Tibial artery (tissue), 4 donors: ENCODE measurements around the gene IL4R.

Experiments
- DNase-seq, 2 donors: peaks; one replicate each; pipeline ENCODE4 v3.0.0-alpha.2; 2019
- H3K27ac ChIP-seq, 2 donors: fragments of 200-600 bp; sonication (generic) in 1 of 2; 1 replicate in 1 of 2; 2 replicates in 1 of 2; pipeline ENCODE4 v1.5.1; 2018 to 2019; ENCODE audit warnings: mild to moderate bottlenecking in 1 of 2
- H3K27me3 ChIP-seq, 2 donors: fragments of 200-600 bp; sonication (generic) in 1 of 2; one replicate each; pipeline versions ENCODE4 v1.5.1 to v1.6.0; 2016 to 2019
- H3K36me3 ChIP-seq, 3 donors: fragments of 200-600 bp; sonication (generic) in 2 of 3; one replicate each; pipeline ENCODE4 v1.5.1; 2016 to 2019; ENCODE audit warnings: mild to moderate bottlenecking in 2 of 3
- H3K4me1 ChIP-seq, 4 donors: fragments of 200-600 bp; sonication (generic) in 2 of 4; 1 replicate in 3 of 4; 2 replicates in 1 of 4; pipeline ENCODE4 v1.5.1; 2016 to 2019
- H3K4me3 ChIP-seq, 2 donors: fragments of 200-600 bp; sonication (generic) in 1 of 2; 1 replicate in 1 of 2; 2 replicates in 1 of 2; pipeline ENCODE4 v1.5.1; 2018 to 2019; ENCODE audit warnings: mild to moderate bottlenecking in 2 of 2
- H3K9me3 ChIP-seq, 3 donors: fragments of 200-600 bp; sonication (generic) in 1 of 3; one replicate each; pipeline ENCODE4 v1.5.1; 2016 to 2019
- intact Hi-C: fragments of 100-400 bp; cut with DNase I; formaldehyde crosslinking; loops from one replicate; pipeline ENCODE4 v1.15.0; 2023; ENCODE audit warnings: low total_unique reads
- TF ChIP-seq, protein P1 (sequence below), 2 experiments: fragments of 200-600 bp in 1 of 2; fragments of 450-650 bp in 1 of 2; IDR thresholded peaks; one replicate each; pipeline ENCODE4 v1.5.1; 2017 to 2019; ENCODE audit warnings: antibody characterized with exemption in 2 of 2, mild to moderate bottlenecking in 1 of 2, moderate library complexity in 1 of 2

Gene IL4R

DNA sequence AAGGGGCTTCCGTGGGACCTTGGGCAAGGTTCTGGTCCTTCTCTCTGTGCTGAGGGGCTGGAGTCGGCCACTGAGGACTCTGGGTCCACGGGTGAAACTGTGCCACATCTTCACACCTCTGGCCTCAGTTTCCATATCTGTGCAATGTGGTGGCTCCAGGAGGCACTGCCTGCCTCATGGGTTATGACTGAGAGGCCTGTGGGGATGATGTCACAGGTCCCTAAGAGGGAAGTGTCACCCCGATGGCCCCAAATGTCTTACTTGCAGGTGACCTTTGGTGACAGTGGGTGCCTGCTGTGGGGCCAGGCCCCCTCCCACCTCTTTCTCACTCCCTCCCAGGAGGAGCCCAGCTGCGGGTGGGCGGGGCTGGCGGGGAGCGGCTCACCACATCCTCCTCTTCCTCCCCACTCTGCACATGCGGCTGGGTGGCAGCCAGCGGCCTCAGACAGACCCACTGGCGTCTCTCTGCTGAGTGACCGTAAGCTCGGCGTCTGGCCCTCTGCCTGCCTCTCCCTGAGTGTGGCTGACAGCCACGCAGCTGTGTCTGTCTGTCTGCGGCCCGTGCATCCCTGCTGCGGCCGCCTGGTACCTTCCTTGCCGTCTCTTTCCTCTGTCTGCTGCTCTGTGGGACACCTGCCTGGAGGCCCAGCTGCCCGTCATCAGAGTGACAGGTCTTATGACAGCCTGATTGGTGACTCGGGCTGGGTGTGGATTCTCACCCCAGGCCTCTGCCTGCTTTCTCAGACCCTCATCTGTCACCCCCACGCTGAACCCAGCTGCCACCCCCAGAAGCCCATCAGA is 88.2 kb downstream of the IL4R start, which contains the start of gene IL21R:
TSS of gene IL21R (plus strand) at position 407 of the 801 bp plus-strand sequence. CDS start 27,898 bp downstream, outside the sequence.
- Histone ChIP-seq H3K36me3 (no peaks in the 10 kb centered on the region), H3K4me1 (peaks cover 0 to 18% (median 6%) of the 10 kb centered on the region in 4 donors), H3K27ac (no peak within 1 kb of the TSS), H3K9me3 (peaks cover 0 to 2% (median 0%) of the 10 kb centered on the region in 3 donors), H3K4me3 (no peak within 1 kb of the TSS), H3K27me3 (peaks cover 0 to 39% of the 10 kb centered on the region in 2 donors)
- TF ChIP-seq, protein P1, sequence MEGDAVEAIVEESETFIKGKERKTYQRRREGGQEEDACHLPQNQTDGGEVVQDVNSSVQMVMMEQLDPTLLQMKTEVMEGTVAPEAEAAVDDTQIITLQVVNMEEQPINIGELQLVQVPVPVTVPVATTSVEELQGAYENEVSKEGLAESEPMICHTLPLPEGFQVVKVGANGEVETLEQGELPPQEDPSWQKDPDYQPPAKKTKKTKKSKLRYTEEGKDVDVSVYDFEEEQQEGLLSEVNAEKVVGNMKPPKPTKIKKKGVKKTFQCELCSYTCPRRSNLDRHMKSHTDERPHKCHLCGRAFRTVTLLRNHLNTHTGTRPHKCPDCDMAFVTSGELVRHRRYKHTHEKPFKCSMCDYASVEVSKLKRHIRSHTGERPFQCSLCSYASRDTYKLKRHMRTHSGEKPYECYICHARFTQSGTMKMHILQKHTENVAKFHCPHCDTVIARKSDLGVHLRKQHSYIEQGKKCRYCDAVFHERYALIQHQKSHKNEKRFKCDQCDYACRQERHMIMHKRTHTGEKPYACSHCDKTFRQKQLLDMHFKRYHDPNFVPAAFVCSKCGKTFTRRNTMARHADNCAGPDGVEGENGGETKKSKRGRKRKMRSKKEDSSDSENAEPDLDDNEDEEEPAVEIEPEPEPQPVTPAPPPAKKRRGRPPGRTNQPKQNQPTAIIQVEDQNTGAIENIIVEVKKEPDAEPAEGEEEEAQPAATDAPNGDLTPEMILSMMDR (IDR thresholded peaks at IDR 0.05) = no peak
- intact Hi-C loops = no loop called here
- peak in 1 of 2 donors; percentile 51 for DNase-seq

DNA sequence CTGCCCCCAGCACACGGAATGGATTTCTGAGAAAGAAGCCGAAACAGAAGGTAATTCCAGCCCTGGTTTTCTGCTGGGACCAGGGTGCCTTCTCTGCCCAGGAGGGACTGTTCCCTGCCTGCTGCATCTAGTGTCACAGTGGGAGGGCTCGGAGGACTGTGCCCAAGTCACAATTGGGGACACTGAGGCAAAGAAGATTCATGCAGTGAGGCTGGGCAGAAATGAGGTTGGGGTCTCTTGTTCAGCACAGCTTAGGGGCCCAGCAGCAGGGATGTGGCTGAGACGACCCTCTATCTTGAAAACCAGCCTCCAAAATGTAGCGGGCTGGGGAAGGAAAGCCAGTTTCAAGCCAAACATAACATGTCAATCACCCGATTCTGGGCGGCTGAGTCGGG is 88.8 kb downstream of the IL4R start:
- TF ChIP-seq, protein P1 (IDR thresholded peaks at IDR 0.05) = no peak
- DNase-seq = no peak
- no peak overlapping the region for H3K4me3 ChIP-seq
- peaks cover 0 to 39% of the 10 kb centered on the region in 2 donors for H3K27me3 ChIP-seq
- intact Hi-C loops = no loop called here
- H3K9me3 ChIP-seq = no peaks in the 10 kb centered on the region
- H3K27ac ChIP-seq = no peak overlapping the region
- peaks cover 0 to 18% (median 6%) of the 10 kb centered on the region in 4 donors for H3K4me1 ChIP-seq
- no peaks in the 10 kb centered on the region for H3K36me3 ChIP-seq

DNA sequence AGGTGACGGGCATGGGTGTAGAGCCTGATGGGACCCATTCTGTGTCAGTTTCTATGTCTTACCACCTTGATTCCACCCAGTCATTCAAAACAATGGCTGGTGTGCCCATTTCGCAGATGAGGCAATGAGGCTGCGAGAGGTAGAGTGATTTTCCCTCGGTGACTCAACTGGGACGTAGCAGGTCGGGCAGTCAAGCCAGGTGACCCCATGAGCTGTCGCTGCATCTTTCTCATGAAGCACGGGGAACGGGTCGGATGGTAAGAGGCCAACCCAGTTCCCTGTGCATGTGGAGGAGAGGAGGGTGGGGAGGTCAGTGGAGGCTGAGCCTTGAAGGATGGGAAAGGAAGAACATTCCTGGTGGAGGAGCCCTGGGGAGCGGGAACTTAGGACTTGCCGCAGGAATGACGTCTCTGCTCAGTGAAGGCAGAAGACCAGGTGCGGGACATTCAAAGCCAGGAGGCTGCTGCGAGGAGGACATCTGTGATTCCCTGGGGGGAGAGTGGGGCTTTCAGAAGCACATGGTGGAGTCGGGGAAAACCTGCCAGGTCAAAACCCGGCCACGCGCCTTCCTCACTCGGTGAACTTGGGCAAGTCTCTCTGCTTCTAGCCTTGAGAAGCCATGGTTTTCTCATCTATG is 89.3 kb downstream of the IL4R start:
- Histone ChIP-seq H3K36me3 (no peaks in the 10 kb centered on the region), H3K27ac (no peak overlapping the region), H3K27me3 (peaks cover 0 to 39% of the 10 kb centered on the region in 2 donors), H3K4me1 (peaks cover 0 to 18% (median 6%) of the 10 kb centered on the region in 4 donors), H3K4me3 (no peak overlapping the region), H3K9me3 (no peaks in the 10 kb centered on the region)
- intact Hi-C loops = no loop called here
- TF ChIP-seq, protein P1 (IDR thresholded peaks at IDR 0.05) = no peak
- DNase-seq = no peak

DNA sequence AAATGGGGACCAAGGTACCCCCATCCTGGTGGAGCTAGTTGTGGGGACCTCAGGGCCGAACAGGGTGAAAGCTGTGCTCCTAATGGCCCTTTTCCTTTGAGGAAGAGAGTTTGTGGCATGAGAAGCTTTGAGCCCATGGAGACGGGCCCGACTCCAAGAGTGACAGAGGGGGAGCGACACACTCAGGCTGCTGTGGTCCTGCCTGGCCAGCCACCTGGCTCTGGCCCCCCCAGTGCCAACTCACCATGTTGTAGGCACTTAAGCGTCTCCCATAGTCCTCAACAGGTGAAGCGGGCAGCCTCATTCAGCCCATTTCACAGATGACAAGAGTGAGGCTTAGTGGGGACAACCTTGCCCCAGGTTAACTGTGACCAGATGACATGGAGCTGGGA is 89.8 kb downstream of the IL4R start:
- peaks cover 0 to 18% (median 6%) of the 10 kb centered on the region in 4 donors for H3K4me1 ChIP-seq
- TF ChIP-seq, protein P1 (IDR thresholded peaks at IDR 0.05) = no peak
- no peaks in the 10 kb centered on the region for H3K36me3 ChIP-seq
- intact Hi-C loops = no loop called here
- no peak overlapping the region for H3K27ac ChIP-seq
- no peak for DNase-seq
- no peak overlapping the region for H3K4me3 ChIP-seq
- H3K9me3 ChIP-seq = no peaks in the 10 kb centered on the region
- H3K27me3 ChIP-seq = peaks cover 0 to 39% of the 10 kb centered on the region in 2 donors

DNA sequence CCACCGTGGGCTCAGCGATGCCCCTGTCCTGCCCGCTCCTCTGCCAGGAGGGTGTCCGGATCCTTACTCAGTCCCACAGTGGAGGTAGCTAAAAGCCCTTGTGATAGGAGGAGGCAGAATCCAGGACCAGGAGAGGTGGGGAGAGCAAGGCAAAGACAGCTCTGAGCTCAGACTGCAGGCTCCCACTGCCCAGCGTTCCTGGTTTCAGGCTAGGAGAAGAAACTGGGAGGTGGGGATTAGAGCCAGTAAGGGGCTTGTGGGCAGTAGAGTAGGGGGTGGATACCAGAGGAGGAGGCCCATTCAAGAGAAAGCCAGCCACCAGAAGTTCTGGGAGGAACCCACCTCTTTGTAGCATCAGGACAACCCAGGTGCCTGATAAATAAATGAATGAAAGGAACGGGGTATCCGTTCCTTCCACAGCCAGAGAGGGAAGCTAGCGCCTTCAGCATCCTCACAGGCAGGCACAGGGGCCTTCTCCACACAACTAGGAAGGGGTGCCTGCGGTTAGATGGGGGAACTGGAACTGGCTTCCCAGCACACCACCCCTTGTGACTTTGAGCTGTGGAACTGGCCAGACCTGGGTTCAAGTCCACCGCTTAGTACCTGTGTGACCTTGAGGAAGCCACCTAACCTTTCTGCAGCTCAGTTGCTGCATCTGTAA is 90.5 kb downstream of the IL4R start:
- TF ChIP-seq, protein P1 (IDR thresholded peaks at IDR 0.05) = no peak
- DNase-seq = no peak
- Histone ChIP-seq H3K4me1 (peaks cover 0 to 18% (median 6%) of the 10 kb centered on the region in 4 donors), H3K27me3 (peaks cover 0 to 39% of the 10 kb centered on the region in 2 donors), H3K9me3 (no peaks in the 10 kb centered on the region), H3K27ac (no peak overlapping the region), H3K4me3 (no peak overlapping the region), H3K36me3 (no peaks in the 10 kb centered on the region)
- intact Hi-C loops = no loop called here
